ENCODE data around the gene WBP2NL.

The WBP2NL gene

GRCh38 chr22:42072606-42073330 lies 74.2 kb downstream of the WBP2NL start:
- peaks cover 8% of the 10 kb centered on the region for H3K4me1 ChIP-seq

GRCh38 chr22:42073621-42074041 lies 75.0 kb downstream of the WBP2NL start:
- no peaks in the 10 kb centered on the region for H3K27me3 ChIP-seq (ENCODE audit: control insufficient read depth, insufficient read depth, low read length)
- H3K4me2 ChIP-seq (ENCODE audit: low read length): peak overlapping the region; percentile 93
- peak overlapping the region; percentile 65 for H3K4me3 ChIP-seq (ENCODE audit: low read depth, low read length)
- peak overlapping the region; percentile 91 for H2AFZ ChIP-seq
- H3K9ac ChIP-seq: no peak overlapping the region
- TF ChIP-seq CTCF (IDR thresholded peaks at IDR 0.05): no peak
- no peaks in the 10 kb centered on the region for H3K79me2 ChIP-seq
- H3K27ac ChIP-seq: no peak overlapping the region
- H3K36me3 ChIP-seq (ENCODE audit: control insufficient read depth, insufficient read depth, low read length): no peaks in the 10 kb centered on the region
- H3K4me1 ChIP-seq: peaks cover 8% of the 10 kb centered on the region
- H3K9me3 ChIP-seq (ENCODE audit: control insufficient read depth, low read length): no peaks in the 10 kb centered on the region

More at GRCh38 chr22:42072606-42073330, 74.2 kb downstream of the WBP2NL start:
- H2AFZ ChIP-seq: no peak overlapping the region
- H3K9ac ChIP-seq: no peak overlapping the region
- no peaks in the 10 kb centered on the region for H3K36me3 ChIP-seq (ENCODE audit: control insufficient read depth, insufficient read depth, low read length)
- H3K4me3 ChIP-seq (ENCODE audit: low read depth, low read length): no peak overlapping the region
- H3K27me3 ChIP-seq (ENCODE audit: control insufficient read depth, insufficient read depth, low read length): no peaks in the 10 kb centered on the region
- no peak overlapping the region for H3K4me2 ChIP-seq (ENCODE audit: low read length)
- H3K9me3 ChIP-seq (ENCODE audit: control insufficient read depth, low read length): no peaks in the 10 kb centered on the region
- no peak for TF ChIP-seq CTCF (IDR thresholded peaks at IDR 0.05)
- H3K27ac ChIP-seq: no peak overlapping the region
- no peaks in the 10 kb centered on the region for H3K79me2 ChIP-seq

- peak within 1 kb of the TSS; percentile 52 for H3K27ac ChIP-seq
- H3K36me3 ChIP-seq (ENCODE audit: control insufficient read depth, insufficient read depth, low read length): no peaks in the 10 kb centered on the region
- peak within 1 kb of the TSS; percentile 65 for H3K4me3 ChIP-seq (ENCODE audit: low read depth, low read length)
- peak; percentile 31 for TF ChIP-seq CTCF (IDR thresholded peaks at IDR 0.05)
- H3K4me2 ChIP-seq (ENCODE audit: low read length): peak within 1 kb of the TSS; percentile 93
- no peaks in the 10 kb centered on the region for H3K9me3 ChIP-seq (ENCODE audit: control insufficient read depth, low read length)
- peak within 1 kb of the TSS; percentile 56 for H3K9ac ChIP-seq
- H3K4me1 ChIP-seq: peaks cover 8% of the 10 kb centered on the region
- peak within 1 kb of the TSS; percentile 91 for H2AFZ ChIP-seq
- no peaks in the 10 kb centered on the region for H3K27me3 ChIP-seq (ENCODE audit: control insufficient read depth, insufficient read depth, low read length)
- H3K79me2 ChIP-seq: no peaks in the 10 kb centered on the region
Measured at GRCh38 chr22:42074132-42074811, 75.7 kb downstream of the WBP2NL start, which contains the start of gene PHETA2. PHETA2 (plus strand) TSS chr22:42074248; CDS start chr22:42077294, 3,046 bp downstream.

GRCh38 chr22:42074846-42075676 lies 76.5 kb downstream of the WBP2NL start:
- H2AFZ ChIP-seq: peak overlapping the region; percentile 91
- no peaks in the 10 kb centered on the region for H3K27me3 ChIP-seq (ENCODE audit: control insufficient read depth, insufficient read depth, low read length)
- H3K4me2 ChIP-seq (ENCODE audit: low read length): peak overlapping the region; percentile 93
- H3K36me3 ChIP-seq (ENCODE audit: control insufficient read depth, insufficient read depth, low read length): no peaks in the 10 kb centered on the region
- no peaks in the 10 kb centered on the region for H3K9me3 ChIP-seq (ENCODE audit: control insufficient read depth, low read length)
- H3K27ac ChIP-seq: peak overlapping the region; percentile 52
- H3K79me2 ChIP-seq: no peaks in the 10 kb centered on the region
- TF ChIP-seq CTCF (IDR thresholded peaks at IDR 0.05): no peak
- peak overlapping the region; percentile 65 for H3K4me3 ChIP-seq (ENCODE audit: low read depth, low read length)
- no peak overlapping the region for H3K9ac ChIP-seq
- H3K4me1 ChIP-seq: peaks cover 6% of the 10 kb centered on the region
